ENCODE measurements around the gene RBPJ. TPM values are rescaled to one million over a fixed set of nuclear protein-coding genes. Genes with fewer than 3 reads are reported as not detected.
A peak's percentile ranks its signal among the peaks of the same experiment; 100 is the strongest.

The RBPJ gene
- total and polyA plus RNA-seq, 10 donors = 18.4 to 91.9 (median 77.9) TPM

GRCh38 chr4:26317766-26318165, 3.0 kb upstream of the RBPJ start:
- peaks cover 8 to 37% (median 20%) of the 10 kb centered on the region in 6 donors for H3K4me1 ChIP-seq
- H3K27me3 ChIP-seq (replicated peaks in 1 of 7) = no peaks in the 10 kb centered on the region
- no peak overlapping the region for H3K27ac ChIP-seq
- 82 to 95% (median 87%) methylated on average over 2 of the region's 2 CpGs for WGBS, 5 donors
- intact Hi-C loops (cut with DNase I; ENCODE audit: low total_unique reads) = no loop called here
- H3K4me3 ChIP-seq = no peak overlapping the region
- TF ChIP-seq POLR2AphosphoS5 (IDR thresholded peaks at IDR 0.05) (no peak), CTCF (IDR thresholded peaks at IDR 0.05 in 8 of 11, conservative IDR thresholded peaks at IDR 0.05 in 3 of 11) (no peak), POLR2A (IDR thresholded peaks at IDR 0.05) (no peak)
- H3K36me3 ChIP-seq = no peaks in the 10 kb centered on the region
- no peak for DNase-seq
- peaks cover 0 to 25% (median 20%) of the 10 kb centered on the region in 8 donors for H3K9me3 ChIP-seq

- Histone ChIP-seq H3K4me3 (peak overlapping the region; percentile 65 to 90 (median 88)), H3K4me1 (peaks cover 8 to 51% (median 32%) of the 10 kb centered on the region in 6 donors), H3K36me3 (no peaks in the 10 kb centered on the region), H3K9me3 (peaks cover 0 to 17% (median 15%) of the 10 kb centered on the region in 8 donors), H3K27me3 (replicated peaks in 1 of 7) (no peaks in the 10 kb centered on the region), H3K27ac (peak overlapping the region; percentile 82 to 96 (median 94))
- 0 to 1% (median 0%) methylated on average over 19 to 43 of the region's 43 CpGs for WGBS, 5 donors
- intact Hi-C loops (cut with DNase I; ENCODE audit: low total_unique reads) = no loop called here
- peak; percentile 98 for DNase-seq
- TF ChIP-seq POLR2A (IDR thresholded peaks at IDR 0.05) (no peak), POLR2AphosphoS5 (IDR thresholded peaks at IDR 0.05) (peak; percentile 82 to 86 (median 83)), CTCF (IDR thresholded peaks at IDR 0.05 in 8 of 11, conservative IDR thresholded peaks at IDR 0.05 in 3 of 11) (peak in 3 of 11 experiments; percentile 26 to 50 (median 38))
Measured at GRCh38 chr4:26319467-26319948, 1.3 kb upstream of the RBPJ start.

- DNase-seq = peak; percentile 93
- WGBS, 5 donors = 0 to 1% (median 0%) methylated on average over 21 to 33 of the region's 33 CpGs
- intact Hi-C loops (cut with DNase I; ENCODE audit: low total_unique reads) = loop anchor here (10.0 kb wide), 1 partner anchor 465 kb away; no protein-coding TSS in a partner anchor
Measured at GRCh38 chr4:26319949-26320537, 771 bp upstream of the RBPJ start.

GRCh38 chr4:26321373-26322221, 783 bp downstream of the RBPJ start:
- Histone ChIP-seq H3K4me3 (peak overlapping the region; percentile 46 to 90 (median 80)), H3K27me3 (replicated peaks in 1 of 7) (no peaks in the 10 kb centered on the region), H3K4me1 (peaks cover 8 to 71% (median 43%) of the 10 kb centered on the region in 6 donors), H3K9me3 (peaks cover 0 to 3% (median 0%) of the 10 kb centered on the region in 8 donors), H3K27ac (peak overlapping the region; percentile 35 to 96 (median 94)), H3K36me3 (no peaks in the 10 kb centered on the region)
- WGBS, 5 donors = 1 to 3% (median 2%) methylated on average over 40 to 52 of the region's 52 CpGs
- TF ChIP-seq POLR2A (IDR thresholded peaks at IDR 0.05) = no peak
- no peak for TF ChIP-seq CTCF (IDR thresholded peaks at IDR 0.05 in 8 of 11, conservative IDR thresholded peaks at IDR 0.05 in 3 of 11)
- no peak for TF ChIP-seq POLR2AphosphoS5 (IDR thresholded peaks at IDR 0.05)
- peak; percentile 88 for DNase-seq
- intact Hi-C loops (cut with DNase I; ENCODE audit: low total_unique reads) = loop anchor here (10.0 kb wide), 1 partner anchor 467 kb away; no protein-coding TSS in a partner anchor

More at GRCh38 chr4:26319949-26320537, 771 bp upstream of the RBPJ start:
- TF ChIP-seq POLR2A (IDR thresholded peaks at IDR 0.05) = no peak
- H3K4me3 ChIP-seq = peak overlapping the region; percentile 65 to 90 (median 88)
- H3K36me3 ChIP-seq = no peaks in the 10 kb centered on the region
- H3K9me3 ChIP-seq = peaks cover 0 to 14% (median 10%) of the 10 kb centered on the region in 8 donors
- H3K27me3 ChIP-seq (replicated peaks in 1 of 7) = no peaks in the 10 kb centered on the region
- H3K27ac ChIP-seq = peak overlapping the region; percentile 82 to 96 (median 94)
- H3K4me1 ChIP-seq = peaks cover 8 to 57% (median 37%) of the 10 kb centered on the region in 6 donors

Measured in spleen (tissue), 11 donors.